SK-N-SH treated with all-trans-retinoic acid at 6 μM for 48 hours (cell line): ENCODE data around the gene SLC27A4.

ENCODE experiments used
- ATAC-seq: fragments of 200-7000 bp; cut with Tn5 transposase; 3 replicates; pipeline ENCODE4 v1.9.1; 2020; ENCODE audit warnings: mild to moderate bottlenecking, moderate library complexity
- ARNTL ChIP-seq: fragments of 450-650 bp; formaldehyde crosslinking; IDR thresholded peaks from 2 replicates; pipeline ENCODE4 v1.5.0; 2020; ENCODE audit warnings: low read depth, mild to moderate bottlenecking, moderate library complexity, borderline replicate concordance
- CREB5 ChIP-seq: fragments of 250-450 bp; sonication (Bioruptor Pico); IDR thresholded peaks from 2 replicates; pipeline ENCODE4 v1.5.1; 2020; ENCODE audit warnings: low read depth, mild to moderate bottlenecking, moderate library complexity
- CSDC2 ChIP-seq: fragments of 250-450 bp; sonication (Bioruptor Pico); IDR thresholded peaks from 2 replicates; pipeline ENCODE4 v1.5.0; 2020; ENCODE audit warnings: mild to moderate bottlenecking, moderate library complexity
- ESRRG ChIP-seq: fragments of 250-450 bp; sonication (Bioruptor Pico); IDR thresholded peaks from 2 replicates; pipeline ENCODE4 v1.6.1; 2021; ENCODE audit warnings: mild to moderate bottlenecking
- GLIS3 ChIP-seq: fragments of 250-450 bp; sonication (Bioruptor Pico); IDR thresholded peaks from 2 replicates; pipeline ENCODE4 v1.5.0; 2020; ENCODE audit warnings: mild to moderate bottlenecking, moderate library complexity
- OSR1 ChIP-seq: fragments of 250-450 bp; sonication (Bioruptor Pico); IDR thresholded peaks from 2 replicates; pipeline ENCODE4 v1.8.0; 2022; ENCODE audit warnings: moderate library complexity, mild to moderate bottlenecking, inconsistent platforms
- POU6F1 ChIP-seq: fragments of 250-450 bp; sonication (Bioruptor Pico); IDR thresholded peaks from 2 replicates; pipeline ENCODE4 v1.8.0; 2021; ENCODE audit warnings: low read depth, mild to moderate bottlenecking, moderate library complexity, borderline replicate concordance
- PPARA ChIP-seq: fragments of 250-450 bp; sonication (Bioruptor Pico); IDR thresholded peaks from 2 replicates; pipeline ENCODE4 v1.5.0; 2020; ENCODE audit warnings: mild to moderate bottlenecking, borderline replicate concordance
- RARB ChIP-seq: fragments of 250-450 bp; sonication (Bioruptor Pico); IDR thresholded peaks from 2 replicates; pipeline ENCODE4 v1.8.0; 2021; ENCODE audit warnings: mild to moderate bottlenecking, moderate library complexity
- TCF4 ChIP-seq: fragments of 250-450 bp; sonication (Bioruptor Pico); IDR thresholded peaks from 2 replicates; pipeline ENCODE4 v1.8.0; 2021; ENCODE audit warnings: mild to moderate bottlenecking, moderate library complexity, borderline replicate concordance
- TSHZ2 ChIP-seq: fragments of 250-450 bp; sonication (Bioruptor Pico); IDR thresholded peaks from 2 replicates; pipeline ENCODE4 v1.5.0; 2020; ENCODE audit warnings: mild to moderate bottlenecking, moderate library complexity
- ZC3H10 ChIP-seq: fragments of 250-450 bp; sonication (Bioruptor Pico); IDR thresholded peaks from 2 replicates; pipeline ENCODE4 v1.5.1; 2021; ENCODE audit warnings: mild to moderate bottlenecking, moderate library complexity
- ZFP3 ChIP-seq: fragments of 250-450 bp; sonication (Bioruptor Pico); IDR thresholded peaks from 2 replicates; pipeline ENCODE4 v1.5.0; 2020; ENCODE audit warnings: mild to moderate bottlenecking, moderate library complexity
- ZFP30 ChIP-seq: fragments of 450-650 bp; formaldehyde crosslinking; IDR thresholded peaks from 2 replicates; pipeline ENCODE4 v1.5.0; 2022; ENCODE audit warnings: mild to moderate bottlenecking, moderate library complexity
- ZNF565 ChIP-seq: fragments of 450-650 bp; formaldehyde crosslinking; conservative IDR thresholded peaks from 2 replicates; pipeline ENCODE4 v1.5.0; 2020; ENCODE audit warnings: low read depth, mild to moderate bottlenecking, moderate library complexity
- ZNF8 ChIP-seq: fragments of 450-650 bp; formaldehyde crosslinking; IDR thresholded peaks from 2 replicates; pipeline ENCODE4 v1.5.0; 2020; ENCODE audit warnings: mild to moderate bottlenecking, moderate library complexity
- TF ChIP-seq, protein P1 (sequence below): fragments of 250-450 bp; sonication (Bioruptor Pico); IDR thresholded peaks from 2 replicates; pipeline ENCODE4 v1.8.0; 2020; ENCODE audit warnings: mild to moderate bottlenecking, moderate library complexity, borderline replicate concordance

The SLC27A4 gene

DNA sequence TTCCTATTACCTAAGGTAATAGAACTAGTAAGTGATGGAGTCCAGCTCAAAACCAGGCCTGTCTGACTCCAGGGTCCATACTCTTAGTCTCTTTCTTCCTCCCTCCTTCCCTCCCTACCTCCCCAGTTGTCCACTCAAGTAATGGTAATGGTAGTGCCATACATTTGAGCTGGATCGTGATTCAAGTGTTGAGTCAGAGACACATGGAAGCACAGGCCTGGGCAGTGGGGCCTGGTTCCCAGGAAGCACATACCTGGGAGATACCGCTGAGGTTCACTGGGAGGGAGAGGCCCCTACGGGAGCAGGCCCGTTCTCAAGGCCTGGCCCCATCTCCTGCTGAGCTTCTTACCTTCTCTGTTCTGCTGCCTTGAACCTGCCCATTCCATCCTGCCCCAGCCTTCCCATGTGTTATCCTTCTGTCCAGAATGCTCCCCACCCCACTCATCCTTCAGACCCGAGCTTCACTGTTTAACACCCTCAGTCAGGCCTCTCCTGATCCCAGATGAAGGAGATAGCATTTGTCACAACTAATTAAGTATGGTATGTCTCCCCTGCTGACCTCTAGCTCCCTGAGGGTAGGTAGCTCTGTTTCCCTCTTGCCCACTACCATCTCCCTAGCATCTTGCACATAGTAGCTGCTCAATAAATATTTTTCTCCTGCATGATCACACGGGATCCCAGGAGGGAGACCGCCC is 44.6 kb downstream of the SLC27A4 start:
- no peak for TF ChIP-seq ZFP30 (CRISPR knock-in tag)
- no peak for TF ChIP-seq POU6F1 (CRISPR knock-in tag)
- TF ChIP-seq PPARA (CRISPR knock-in tag): no peak
- TF ChIP-seq TSHZ2: no peak
- TF ChIP-seq ESRRG (CRISPR knock-in tag): no peak
- TF ChIP-seq TCF4 (CRISPR knock-in tag): no peak
- no peak for TF ChIP-seq ZNF8 (CRISPR knock-in tag)
- no peak for TF ChIP-seq CREB5 (CRISPR knock-in tag)
- no peak for ATAC-seq

GRCh38 chr9:128385496-128386460 is 45.5 kb downstream of the SLC27A4 start:
- no peak for ATAC-seq

DNA sequence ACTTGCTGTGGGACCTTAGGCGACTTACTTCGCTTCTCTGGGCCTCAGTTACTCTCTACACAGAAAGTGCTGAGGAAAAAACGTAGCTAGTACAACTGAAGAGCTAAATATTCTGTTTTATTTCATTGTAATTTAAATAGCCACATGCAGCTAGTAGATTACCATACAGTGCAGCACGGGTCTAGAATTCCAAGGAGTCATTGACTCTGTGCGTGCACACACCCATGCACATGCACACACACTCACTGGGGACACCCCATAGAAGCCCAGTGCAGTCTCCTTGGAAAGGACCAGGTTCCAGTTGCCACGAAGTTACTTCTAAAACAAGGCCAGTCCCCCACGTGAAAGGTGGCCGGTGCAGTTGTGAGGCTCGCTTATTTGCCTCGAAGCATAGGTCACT is 47.8 kb downstream of the SLC27A4 start:
- ATAC-seq: no peak
- TF ChIP-seq RARB (CRISPR knock-in tag): no peak
- TF ChIP-seq PPARA (CRISPR knock-in tag): no peak
- TF ChIP-seq, protein P1, sequence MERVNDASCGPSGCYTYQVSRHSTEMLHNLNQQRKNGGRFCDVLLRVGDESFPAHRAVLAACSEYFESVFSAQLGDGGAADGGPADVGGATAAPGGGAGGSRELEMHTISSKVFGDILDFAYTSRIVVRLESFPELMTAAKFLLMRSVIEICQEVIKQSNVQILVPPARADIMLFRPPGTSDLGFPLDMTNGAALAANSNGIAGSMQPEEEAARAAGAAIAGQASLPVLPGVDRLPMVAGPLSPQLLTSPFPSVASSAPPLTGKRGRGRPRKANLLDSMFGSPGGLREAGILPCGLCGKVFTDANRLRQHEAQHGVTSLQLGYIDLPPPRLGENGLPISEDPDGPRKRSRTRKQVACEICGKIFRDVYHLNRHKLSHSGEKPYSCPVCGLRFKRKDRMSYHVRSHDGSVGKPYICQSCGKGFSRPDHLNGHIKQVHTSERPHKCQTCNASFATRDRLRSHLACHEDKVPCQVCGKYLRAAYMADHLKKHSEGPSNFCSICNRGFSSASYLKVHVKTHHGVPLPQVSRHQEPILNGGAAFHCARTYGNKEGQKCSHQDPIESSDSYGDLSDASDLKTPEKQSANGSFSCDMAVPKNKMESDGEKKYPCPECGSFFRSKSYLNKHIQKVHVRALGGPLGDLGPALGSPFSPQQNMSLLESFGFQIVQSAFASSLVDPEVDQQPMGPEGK (CRISPR knock-in tag): no peak
- TF ChIP-seq ZC3H10 (CRISPR knock-in tag): no peak
- no peak for TF ChIP-seq POU6F1 (CRISPR knock-in tag)
- no peak for TF ChIP-seq ZFP30 (CRISPR knock-in tag)
- no peak for TF ChIP-seq ZNF565 (CRISPR knock-in tag)
- no peak for TF ChIP-seq OSR1
- TF ChIP-seq GLIS3 (CRISPR knock-in tag): no peak
- no peak for TF ChIP-seq ZFP3 (CRISPR knock-in tag)

More at GRCh38 chr9:128385496-128386460, 45.5 kb downstream of the SLC27A4 start:
- TF ChIP-seq TCF4 (CRISPR knock-in tag) (no peak), CSDC2 (CRISPR knock-in tag) (no peak), GLIS3 (CRISPR knock-in tag) (no peak), ARNTL (CRISPR knock-in tag) (no peak)
